Ishikawa (cell line): ENCODE measurements around the gene PARD3.

Experiments
- MAX ChIP-seq: IDR thresholded peaks from 2 replicates; pipeline ENCODE4 v1.6.1; 2012
- TAF1 ChIP-seq: IDR thresholded peaks from 2 replicates; pipeline ENCODE4 v1.6.1; 2012; ENCODE audit warnings: low read depth, mild to moderate bottlenecking

- TF ChIP-seq TAF1 (no peak), MAX (no peak)
Measured at GRCh38 chr10:34474009-34474376, 341.1 kb downstream of the PARD3 start.
